Mucosa of descending colon (tissue), 3 donors: ENCODE data around the gene MYRFL. TPM values are rescaled to one million over a fixed set of nuclear protein-coding genes. Genes with fewer than 3 reads are reported as not detected.

Source experiments
- ATAC-seq: fragments of 200-7000 bp; cut with Tn5 transposase; one replicate; pipeline ENCODE4 v1.9.1; 2020; ENCODE audit warnings: mild to moderate bottlenecking, moderate library complexity
- DNase-seq, 3 donors: peaks; one replicate each; pipeline ENCODE4 v3.0.0-alpha.2; 2020
- H3K36me3 ChIP-seq: fragments of 200-600 bp; one replicate; pipeline ENCODE4 v1.8.0; 2021; ENCODE audit warnings: low read depth, mild to moderate bottlenecking
- H3K4me1 ChIP-seq: fragments of 200-600 bp; one replicate; pipeline ENCODE4 v1.8.0; 2021; ENCODE audit warnings: low read depth, mild to moderate bottlenecking
- H3K4me3 ChIP-seq: fragments of 200-600 bp; one replicate; pipeline ENCODE4 v1.8.0; 2021; ENCODE audit warnings: mild to moderate bottlenecking
- H3K9me3 ChIP-seq: fragments of 200-600 bp; one replicate; pipeline ENCODE4 v1.8.0; 2021; ENCODE audit warnings: mild to moderate bottlenecking
- CTCF ChIP-seq: fragments of 200-600 bp; IDR thresholded peaks from one replicate; pipeline ENCODE4 v1.8.0; 2022; ENCODE audit warnings: antibody characterized with exemption, mild to moderate bottlenecking
- intact Hi-C, 2 donors: fragments of 100-400 bp; cut with DNase I in 1 of 2; cut with micrococcal nuclease in 1 of 2; formaldehyde crosslinking; loops; one replicate each; pipeline versions ENCODE4 v1.11.0 to v1.11.1; 2022; cut with DNase I, micrococcal nuclease
- total RNA-seq, 3 donors: library from RNA; stranded (reverse); fragmentation: NEBNext Ultra II Directional in 2 of 3; extraction: Animal tissue kit (Norgen Biotek cat#: 25700) in 2 of 3; gene quantifications; one replicate each; pipeline versions ENCODE4 v1.2.1 to v1.2.4, GENCODE V29; 2021 to 2023
- donor health status: DM: no; HTN: no; CAD: no; lungs with moderate emphysema.
- donor health status: DM: no; HTN: no; CAD: no.
- donor health status: DM: no; HTN: yes; CAD: no.

The MYRFL gene
- total RNA-seq, 3 donors from 2014 or later = 0.23 to 0.58 TPM; not detected in 1

GRCh38 chr12:69906411-69907216 lies 81.6 kb downstream of the MYRFL start:
- DNase-seq = no peak
- Histone ChIP-seq H3K9me3 (no peaks in the 10 kb centered on the region), H3K4me1 (no peaks in the 10 kb centered on the region), H3K4me3 (no peak overlapping the region), H3K36me3 (no peaks in the 10 kb centered on the region)
- no peak for TF ChIP-seq CTCF
- ATAC-seq = peak; percentile 36
- intact Hi-C loops = no loop called here

- Histone ChIP-seq H3K4me1 (no peaks in the 10 kb centered on the region), H3K9me3 (no peaks in the 10 kb centered on the region), H3K36me3 (no peaks in the 10 kb centered on the region), H3K4me3 (no peak overlapping the region)
- peak; percentile 22 for ATAC-seq
- TF ChIP-seq CTCF = no peak
- intact Hi-C loops = no loop called here
- DNase-seq = no peak
Measured at GRCh38 chr12:69908203-69908602, 83.2 kb downstream of the MYRFL start.

- intact Hi-C loops = no loop called here
- DNase-seq (no peak), ATAC-seq (peak; percentile 74)
- Histone ChIP-seq H3K4me1 (no peaks in the 10 kb centered on the region), H3K9me3 (no peaks in the 10 kb centered on the region), H3K4me3 (no peak overlapping the region), H3K36me3 (no peaks in the 10 kb centered on the region)
- no peak for TF ChIP-seq CTCF
Measured at GRCh38 chr12:69910694-69911093, 85.7 kb downstream of the MYRFL start.

- Histone ChIP-seq H3K4me1 (no peaks in the 10 kb centered on the region), H3K9me3 (no peaks in the 10 kb centered on the region), H3K36me3 (no peaks in the 10 kb centered on the region), H3K4me3 (no peak overlapping the region)
- ATAC-seq = no peak
- intact Hi-C loops = no loop called here
- TF ChIP-seq CTCF = no peak
- no peak for DNase-seq
Measured at GRCh38 chr12:69913526-69913925, 88.5 kb downstream of the MYRFL start.

GRCh38 chr12:69915964-69916363 lies 90.9 kb downstream of the MYRFL start:
- Histone ChIP-seq H3K4me1 (no peaks in the 10 kb centered on the region), H3K36me3 (no peaks in the 10 kb centered on the region), H3K4me3 (no peak overlapping the region), H3K9me3 (no peaks in the 10 kb centered on the region)
- TF ChIP-seq CTCF = no peak
- ATAC-seq = no peak
- no peak for DNase-seq
- intact Hi-C loops = no loop called here
